Motor neuron (in vitro differentiated cells): Measurements from ENCODE around the gene CAMTA1. TPM values are rescaled to one million over a fixed set of nuclear protein-coding genes. Genes with fewer than 3 reads are reported as not detected.
A peak's percentile ranks its signal among the peaks of the same experiment; 100 is the strongest.

ENCODE experiments used
- ATAC-seq, 8 experiments: fragments of 200-7000 bp; cut with Tn5 transposase; replicated peaks in 6 of 8; 2 replicates each; pipeline ENCODE4 v1.8.0; 2021; ENCODE audit warnings: mild to moderate bottlenecking in 8 of 8, moderate library complexity in 8 of 8
- H3K27ac ChIP-seq, 2 donors: fragments of 250-450 bp; sonication (Bioruptor Pico); 2 replicates each; pipeline ENCODE4 v1.9.0; 2021; ENCODE audit warnings: antibody characterized with exemption in 2 of 2, mild to moderate bottlenecking in 2 of 2, moderate library complexity in 1 of 2
- H3K4me1 ChIP-seq, 2 donors: fragments of 250-450 bp; sonication (Bioruptor Pico); replicated peaks in 1 of 2; 2 replicates each; pipeline ENCODE4 v1.6.1; 2021; ENCODE audit warnings: antibody characterized with exemption in 2 of 2, mild to moderate bottlenecking in 2 of 2, moderate library complexity in 1 of 2
- H3K4me3 ChIP-seq, 5 donors: fragments of 250-450 bp; sonication (Bioruptor Pico); 2 replicates each; pipeline ENCODE4 v1.9.0; 2021; ENCODE audit warnings: antibody characterized with exemption in 5 of 5, mild to moderate bottlenecking in 5 of 5, moderate library complexity in 4 of 5
- WGBS, 10 experiments: fragments of 450-650 bp; shearing (Covaris generic); methylation state at CpG; one replicate each; pipeline ENCODE4 v1.0.0; 2022; 5-methylcytosine and 5-hydroxymethylcytosine counted together
- in situ Hi-C, 9 experiments: fragments of 400-800 bp; cut with MboI; loops; one replicate each; pipeline ENCODE4 v1.15.0; 2021; ENCODE audit warnings: low sequenced_read_pairs in 9 of 9, low pct_unique_long_range_greater_than_20kb in 2 of 9; ENCODE audit not compliant: unreplicated experiment in 9 of 9
- total RNA-seq, 8 experiments: library from RNA; unstranded; fragments of 300-600 nt; gene quantifications; 2 replicates each; pipeline versions ENCODE4 v1.2.3 to v1.2.4, GENCODE V29; 2022

The CAMTA1 gene
- total RNA-seq, 8 experiments from 2014 or later: 38.5 to 145 (median 77.6) TPM

- in situ Hi-C loops: no loop called here
- WGBS, 10 experiments: 40 to 88% (median 76%) methylated on average over 1 to 13 of the region's 15 CpGs; no CpG with 5 or more reads in 3 of the 10 experiments
- H3K4me3 ChIP-seq: no peak overlapping the region
- H3K4me1 ChIP-seq: peaks cover 26 to 27% of the 10 kb centered on the region in 2 donors
- peak in 5 of 8 experiments; percentile 15 to 59 (median 49) for ATAC-seq
- no peak overlapping the region for H3K27ac ChIP-seq
Measured at GRCh38 chr1:7583291-7584096, 798.2 kb downstream of the CAMTA1 start.

GRCh38 chr1:7584157-7584556, 798.9 kb downstream of the CAMTA1 start:
- H3K4me3 ChIP-seq: no peak overlapping the region
- in situ Hi-C loops: no loop called here
- peaks cover 26 to 30% of the 10 kb centered on the region in 2 donors for H3K4me1 ChIP-seq
- no peak for ATAC-seq
- H3K27ac ChIP-seq: no peak overlapping the region
- WGBS, 10 experiments: 56 to 100% (median 90%) methylated on average over 1 to 11 of the region's 11 CpGs; no CpG with 5 or more reads in 4 of the 10 experiments

- in situ Hi-C loops: no loop called here
- 17 to 98% (median 83%) methylated on average over 1 to 10 of the region's 12 CpGs; no CpG with 5 or more reads in 3 of the 10 experiments for WGBS, 10 experiments
- H3K4me1 ChIP-seq: peaks cover 29 to 35% of the 10 kb centered on the region in 2 donors
- H3K27ac ChIP-seq: no peak overlapping the region
- ATAC-seq: no peak
- no peak overlapping the region for H3K4me3 ChIP-seq
Measured at GRCh38 chr1:7584643-7585042, 799.4 kb downstream of the CAMTA1 start.

GRCh38 chr1:7585216-7585907, 800.1 kb downstream of the CAMTA1 start:
- ATAC-seq: no peak
- H3K4me3 ChIP-seq: no peak overlapping the region
- no peak overlapping the region for H3K27ac ChIP-seq
- WGBS, 10 experiments: 60 to 100% (median 85%) methylated on average over 1 to 9 of the region's 14 CpGs; no CpG with 5 or more reads in 1 of the 10 experiments
- peaks cover 37 to 41% of the 10 kb centered on the region in 2 donors for H3K4me1 ChIP-seq
- in situ Hi-C loops: no loop called here

- Histone ChIP-seq H3K27ac (no peak overlapping the region), H3K4me3 (no peak overlapping the region), H3K4me1 (peaks cover 30 to 36% of the 10 kb centered on the region in 2 donors)
- peak in 1 of 8 experiments; percentile 6 for ATAC-seq
- WGBS, 10 experiments: 0 to 93% (median 79%) methylated on average over 1 to 14 of the region's 26 CpGs; no CpG with 5 or more reads in 4 of the 10 experiments
- in situ Hi-C loops: no loop called here
Measured at GRCh38 chr1:7586031-7586941, 801.0 kb downstream of the CAMTA1 start.

- Histone ChIP-seq H3K4me3 (no peak overlapping the region), H3K27ac (no peak overlapping the region), H3K4me1 (peaks cover 24 to 26% of the 10 kb centered on the region in 2 donors)
- WGBS, 10 experiments: 38 to 93% (median 77%) methylated on average over 1 to 15 of the region's 18 CpGs; no CpG with 5 or more reads in 1 of the 10 experiments
- peak in 2 of 8 experiments; percentile 25 to 42 for ATAC-seq
- in situ Hi-C loops: no loop called here
Measured at GRCh38 chr1:7587108-7587772, 802.0 kb downstream of the CAMTA1 start.

GRCh38 chr1:7587773-7588456, 802.7 kb downstream of the CAMTA1 start:
- H3K4me3 ChIP-seq: no peak overlapping the region
- no peak for ATAC-seq
- peaks cover 24 to 26% of the 10 kb centered on the region in 2 donors for H3K4me1 ChIP-seq
- WGBS, 10 experiments: 0 to 83% (median 71%) methylated on average over 1 to 8 of the region's 17 CpGs; no CpG with 5 or more reads in 6 of the 10 experiments
- in situ Hi-C loops: no loop called here
- no peak overlapping the region for H3K27ac ChIP-seq

- no peak for ATAC-seq
- Histone ChIP-seq H3K27ac (no peak overlapping the region), H3K4me3 (no peak overlapping the region), H3K4me1 (peaks cover 24 to 26% of the 10 kb centered on the region in 2 donors)
- WGBS, 10 experiments: 50 to 100% (median 94%) methylated on average over 1 to 6 of the region's 7 CpGs; no CpG with 5 or more reads in 6 of the 10 experiments
- in situ Hi-C loops: no loop called here
Measured at GRCh38 chr1:7588457-7588827, 803.2 kb downstream of the CAMTA1 start.

- no peak for ATAC-seq
- Histone ChIP-seq H3K4me3 (no peak overlapping the region), H3K4me1 (peaks cover 23 to 28% of the 10 kb centered on the region in 2 donors), H3K27ac (no peak overlapping the region)
- in situ Hi-C loops: no loop called here
- WGBS, 10 experiments: 0 to 88% (median 79%) methylated on average over 1 to 14 of the region's 14 CpGs; no CpG with 5 or more reads in 2 of the 10 experiments
Measured at GRCh38 chr1:7589080-7589735, 804.0 kb downstream of the CAMTA1 start.

GRCh38 chr1:7589774-7590425, 804.6 kb downstream of the CAMTA1 start:
- ATAC-seq: peak in 5 of 8 experiments; percentile 32 to 48 (median 44)
- in situ Hi-C loops: no loop called here
- 30 to 80% (median 63%) methylated on average over 1 to 10 of the region's 10 CpGs; no CpG with 5 or more reads in 1 of the 10 experiments for WGBS, 10 experiments
- no peak overlapping the region for H3K27ac ChIP-seq
- H3K4me3 ChIP-seq: no peak overlapping the region
- peaks cover 29 to 30% of the 10 kb centered on the region in 2 donors for H3K4me1 ChIP-seq

- H3K27ac ChIP-seq: no peak overlapping the region
- in situ Hi-C loops: no loop called here
- no peak for ATAC-seq
- H3K4me3 ChIP-seq: no peak overlapping the region
- 67 to 100% (median 98%) methylated on average over 1 to 4 of the region's 4 CpGs; no CpG with 5 or more reads in 6 of the 10 experiments for WGBS, 10 experiments
- H3K4me1 ChIP-seq: peaks cover 29 to 30% of the 10 kb centered on the region in 2 donors
Measured at GRCh38 chr1:7590426-7590790, 805.2 kb downstream of the CAMTA1 start.
